ENCODE measurements around the gene MCUB. TPM values are rescaled to one million over a fixed set of nuclear protein-coding genes. Genes with fewer than 3 reads are reported as not detected.

Gene MCUB
- total RNA-seq, 1 experiment from 2014 or later = 18.6 TPM

- Histone ChIP-seq H3K36me3 (ENCODE audit: control insufficient read depth in 1 of 2, insufficient read depth in 2 of 2, low read length in 2 of 2) (no peaks in the 10 kb centered on the region), H3K79me2 (ENCODE audit: insufficient read depth, low read length) (no peaks in the 10 kb centered on the region), H3K4me3 (replicated peaks in 1 of 2; ENCODE audit: low read depth in 1 of 2, low read length in 2 of 2) (peak overlapping the region; percentile 71 to 72), H2AFZ (ENCODE audit: low read depth, low read length, poor library complexity, severe bottlenecking) (no peak overlapping the region), H3K27me3 (ENCODE audit: insufficient read depth, low read length) (no peaks in the 10 kb centered on the region), H4K20me1 (ENCODE audit: insufficient read depth) (no peaks in the 10 kb centered on the region), H3K4me2 (ENCODE audit: low read length) (peak overlapping the region; percentile 84), H3K27ac (ENCODE audit: low read depth, low read length) (peak overlapping the region; percentile 74), H3K4me1 (ENCODE audit: control insufficient read depth in 1 of 2, insufficient read depth in 2 of 2, low read length in 2 of 2) (peaks cover 13 to 21% of the 10 kb centered on the region in 2 experiments; a peak in 3 of 4 replicates), H3K9me2 (ENCODE audit: insufficient read depth) (no peaks in the 10 kb centered on the region), H3K9me3 (ENCODE audit: control insufficient read depth in 1 of 2, insufficient read depth in 1 of 2, low read depth in 1 of 2, low read length in 2 of 2) (no peaks in the 10 kb centered on the region), H3K9ac (ENCODE audit: low read length) (peak overlapping the region; percentile 65)
- DNase-seq (ENCODE audit: low read depth, low spot score) (no peak), ATAC-seq (no peak)
- TF ChIP-seq RAD21 (IDR thresholded peaks at IDR 0.05; ENCODE audit: low read depth) (no peak), ZFX (IDR thresholded peaks at IDR 0.05) (no peak), FOSL1 (IDR thresholded peaks at IDR 0.05; ENCODE audit: low read depth) (no peak)
- ChIA-PET RAD21 (ENCODE audit: low non-redundant PET in 1 of 2, low total read pairs in 2 of 2, uncharacterized antibody in 2 of 2, unreplicated experiment in 2 of 2) (interaction anchor here in 1 of 2 experiments (1.2 kb wide), 1 partner anchor 26 kb away, joined by 4 read pairs; the partner anchor contains the start of gene PLA2G12A), CTCF (interaction anchor here (1.1 to 1.9 kb wide), 4 partner anchors 100 to 276 kb away, joined by 4 to 10 read pairs (median 4); no protein-coding TSS in a partner anchor), POLR2A (no interaction called here)
- no TSS peak for BruUV-seq (replicated peaks)
- intact Hi-C loops (cut with micrococcal nuclease) = loop anchor here (5.0 to 10.0 kb wide), 4 partner anchors 98 to 279 kb away; partner anchors contain the start of genes CFI and GAR1
Measured at GRCh38 chr4:109703664-109704361, 143.8 kb downstream of the MCUB start.

- no peak overlapping the region for H3K27ac ChIP-seq (ENCODE audit: low read depth, low read length)
- ATAC-seq (no peak), DNase-seq (ENCODE audit: low read depth, low spot score) (no peak)
- no peak overlapping the region for H3K9ac ChIP-seq (ENCODE audit: low read length)
- intact Hi-C loops (cut with micrococcal nuclease) = loop anchor here (10.0 kb wide), 1 partner anchor 284 kb away; no protein-coding TSS in a partner anchor
- no peaks in the 10 kb centered on the region for H3K27me3 ChIP-seq (ENCODE audit: insufficient read depth, low read length)
- no peak overlapping the region for H3K4me3 ChIP-seq (replicated peaks in 1 of 2; ENCODE audit: low read depth in 1 of 2, low read length in 2 of 2)
- no peaks in the 10 kb centered on the region for H3K9me3 ChIP-seq (ENCODE audit: control insufficient read depth in 1 of 2, insufficient read depth in 1 of 2, low read depth in 1 of 2, low read length in 2 of 2)
- ChIA-PET CTCF (no interaction called here), POLR2A (no interaction called here), RAD21 (ENCODE audit: low non-redundant PET in 1 of 2, low total read pairs in 2 of 2, uncharacterized antibody in 2 of 2, unreplicated experiment in 2 of 2) (no interaction called here)
- H4K20me1 ChIP-seq (ENCODE audit: insufficient read depth) = no peaks in the 10 kb centered on the region
- H3K4me1 ChIP-seq (ENCODE audit: control insufficient read depth in 1 of 2, insufficient read depth in 2 of 2, low read length in 2 of 2) = peaks cover 7 to 11% of the 10 kb centered on the region in 2 experiments; a peak in 3 of 4 replicates
- peaks cover 2 to 7% of the 10 kb centered on the region in 2 experiments; a peak in 3 of 4 replicates for H3K36me3 ChIP-seq (ENCODE audit: control insufficient read depth in 1 of 2, insufficient read depth in 2 of 2, low read length in 2 of 2)
- H2AFZ ChIP-seq (ENCODE audit: low read depth, low read length, poor library complexity, severe bottlenecking) = no peak overlapping the region
- no TSS peak for BruUV-seq (replicated peaks)
- H3K4me2 ChIP-seq (ENCODE audit: low read length) = no peak overlapping the region
- no peaks in the 10 kb centered on the region for H3K9me2 ChIP-seq (ENCODE audit: insufficient read depth)
- no peaks in the 10 kb centered on the region for H3K79me2 ChIP-seq (ENCODE audit: insufficient read depth, low read length)
- TF ChIP-seq RAD21 (IDR thresholded peaks at IDR 0.05; ENCODE audit: low read depth) = no peak
- no peak for TF ChIP-seq TCF7L2 (IDR thresholded peaks at IDR 0.05; ENCODE audit: borderline replicate concordance, extremely low read depth, insufficient read depth, insufficient read length)
- TF ChIP-seq SP1 (IDR thresholded peaks at IDR 0.05; ENCODE audit: low read depth) = no peak
- TF ChIP-seq POLR2A (IDR thresholded peaks at IDR 0.05; ENCODE audit: borderline replicate concordance, extremely low read depth, insufficient read depth, insufficient read length) = no peak
- no peak for TF ChIP-seq ZNF274 (IDR thresholded peaks at IDR 0.05; ENCODE audit: low read depth, low read length)
- TF ChIP-seq ZBTB33 (IDR thresholded peaks at IDR 0.05; ENCODE audit: extremely low read depth, insufficient replicate concordance, low read length) = no peak
- TF ChIP-seq FOSL1 (IDR thresholded peaks at IDR 0.05; ENCODE audit: low read depth) = no peak
- no peak for TF ChIP-seq EZH2 (IDR thresholded peaks at IDR 0.05)
- no peak for TF ChIP-seq CBX3 (IDR thresholded peaks at IDR 0.05; ENCODE audit: low read depth)
- TF ChIP-seq SRF (IDR thresholded peaks at IDR 0.05; ENCODE audit: low read depth) = no peak
Measured at GRCh38 chr4:109708435-109708834, 148.4 kb downstream of the MCUB start.
